Measurements from ENCODE around the gene AP2A2. TPM values are rescaled to one million over a fixed set of nuclear protein-coding genes. Genes with fewer than 3 reads are reported as not detected.
A peak's percentile ranks its signal among the peaks of the same experiment; 100 is the strongest.

The AP2A2 gene
- total and polyA plus RNA-seq, 2 of the 4 experiments (the other 2 are of a cell fraction) = 19.9 to 49.0 TPM

GRCh38 chr11:887589-887988 is 38.1 kb upstream of the AP2A2 start:
- Histone ChIP-seq H3K23ac (ENCODE audit: low read depth, low read length) (no peak overlapping the region), H2BK5ac (ENCODE audit: low read depth, low read length, poor library complexity, severe bottlenecking) (no peak overlapping the region), H3K27me3 (ENCODE audit: control insufficient read depth, insufficient read depth, low read length) (no peaks in the 10 kb centered on the region), H2BK15ac (ENCODE audit: low read depth, low read length) (no peak overlapping the region), H3K4me1 (ENCODE audit: control insufficient read depth, insufficient read depth, low read length) (peaks cover 2% of the 10 kb centered on the region; the same call in 1 of the 2 replicates), H3K9me1 (ENCODE audit: insufficient read depth, low read length) (no peaks in the 10 kb centered on the region), H3K14ac (replicated peaks; ENCODE audit: low read depth, low read length) (no peak overlapping the region), H3K4ac (ENCODE audit: low read depth, low read length) (no peak overlapping the region), H3K56ac (ENCODE audit: extremely low read depth, insufficient read depth, low read length) (no peak overlapping the region), H3K79me1 (ENCODE audit: low read depth in 1 of 2, low read length in 2 of 2) (no peaks in the 10 kb centered on the region), H3K9me3 (ENCODE audit: control insufficient read depth, insufficient read depth, low read length) (no peaks in the 10 kb centered on the region), H4K91ac (ENCODE audit: insufficient read depth, low read depth, low read length) (no peak overlapping the region), H3K9ac (ENCODE audit: low read depth, low read length) (no peak overlapping the region), H4K8ac (ENCODE audit: low read depth in 2 of 2, low read length in 2 of 2) (no peak overlapping the region), H3K4me2 (ENCODE audit: low read depth, low read length) (no peak overlapping the region), H2AK9ac (replicated peaks; ENCODE audit: low read depth, low read length, poor library complexity) (peak overlapping the region; percentile 28), H3K36me3 (ENCODE audit: control insufficient read depth, insufficient read depth, low read length) (peaks cover 28% of the 10 kb centered on the region), H3K4me3 (ENCODE audit: insufficient read depth, low read depth, low read length) (no peak overlapping the region), H3K18ac (ENCODE audit: low read depth, low read length) (no peak overlapping the region), H2BK120ac (ENCODE audit: low read depth, low read length) (no peak overlapping the region), H4K5ac (ENCODE audit: low read depth, low read length) (no peak overlapping the region), H2AK5ac (ENCODE audit: low read depth, low read length) (no peak overlapping the region), H4K20me1 (ENCODE audit: insufficient read depth, low read length) (no peaks in the 10 kb centered on the region; the same call in 1 of the 2 replicates), H2AFZ (replicated peaks; ENCODE audit: low read length, poor library complexity) (no peak overlapping the region), H2BK20ac (ENCODE audit: low read depth, low read length) (no peak overlapping the region), H3K27ac (ENCODE audit: insufficient read depth, low read length) (no peak overlapping the region)
- DNase-seq (no peak), ATAC-seq (ENCODE audit: low read depth) (no peak)
- dilution Hi-C loops (cut with HindIII; ENCODE audit: low sequenced_read_pairs, unreplicated experiment) (no loop called here), in situ Hi-C loops (cut with MboI; ENCODE audit: low sequenced_read_pairs) (no loop called here), intact Hi-C loops (cut with micrococcal nuclease) (no loop called here)
- ChIA-PET CTCF (no interaction called here), POLR2A (ENCODE audit: unreplicated experiment) (no interaction called here)
- TF ChIP-seq CEBPB (IDR thresholded peaks at IDR 0.05; ENCODE audit: low read depth, low read length) (no peak), RAD21 (IDR thresholded peaks at IDR 0.05; ENCODE audit: low read length) (no peak), BHLHE40 (IDR thresholded peaks at IDR 0.05; ENCODE audit: low read depth, low read length) (no peak), MAFK (IDR thresholded peaks at IDR 0.05; ENCODE audit: low read depth, low read length) (no peak), FOS (IDR thresholded peaks at IDR 0.05; ENCODE audit: low read depth, low read length) (no peak), POLR2A (IDR thresholded peaks at IDR 0.05; ENCODE audit: low read depth, low read length) (no peak), USF2 (IDR thresholded peaks at IDR 0.05; ENCODE audit: low read depth, low read length) (no peak), CTCF (conservative IDR thresholded peaks at IDR 0.05; ENCODE audit: low read depth, low read length) (no peak), MXI1 (IDR thresholded peaks at IDR 0.05; ENCODE audit: borderline replicate concordance, low read depth, low read length) (no peak), CHD1 (IDR thresholded peaks at IDR 0.05; ENCODE audit: low read depth, low read length) (no peak)
- no TSS peak for BruUV-seq (replicated peaks)
- 93% methylated on average over 14 of the region's 14 CpGs; no CpG with 5 or more reads in 1 of the 2 experiments for WGBS, 2 experiments (ENCODE audit: extremely low coverage in 2 of 2, insufficient read length in 1 of 2)

All from IMR-90 (cell line).